ENCODE results near the gene HAUS3. TPM values are rescaled to one million over a fixed set of nuclear protein-coding genes. Genes with fewer than 3 reads are reported as not detected.
A peak's percentile ranks its signal among the peaks of the same experiment; 100 is the strongest.

Gene HAUS3, protein sequence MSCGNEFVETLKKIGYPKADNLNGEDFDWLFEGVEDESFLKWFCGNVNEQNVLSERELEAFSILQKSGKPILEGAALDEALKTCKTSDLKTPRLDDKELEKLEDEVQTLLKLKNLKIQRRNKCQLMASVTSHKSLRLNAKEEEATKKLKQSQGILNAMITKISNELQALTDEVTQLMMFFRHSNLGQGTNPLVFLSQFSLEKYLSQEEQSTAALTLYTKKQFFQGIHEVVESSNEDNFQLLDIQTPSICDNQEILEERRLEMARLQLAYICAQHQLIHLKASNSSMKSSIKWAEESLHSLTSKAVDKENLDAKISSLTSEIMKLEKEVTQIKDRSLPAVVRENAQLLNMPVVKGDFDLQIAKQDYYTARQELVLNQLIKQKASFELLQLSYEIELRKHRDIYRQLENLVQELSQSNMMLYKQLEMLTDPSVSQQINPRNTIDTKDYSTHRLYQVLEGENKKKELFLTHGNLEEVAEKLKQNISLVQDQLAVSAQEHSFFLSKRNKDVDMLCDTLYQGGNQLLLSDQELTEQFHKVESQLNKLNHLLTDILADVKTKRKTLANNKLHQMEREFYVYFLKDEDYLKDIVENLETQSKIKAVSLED
- 10 to 100 TPM; 28.5 to 28.7 TPM for total RNA-seq

DNA sequence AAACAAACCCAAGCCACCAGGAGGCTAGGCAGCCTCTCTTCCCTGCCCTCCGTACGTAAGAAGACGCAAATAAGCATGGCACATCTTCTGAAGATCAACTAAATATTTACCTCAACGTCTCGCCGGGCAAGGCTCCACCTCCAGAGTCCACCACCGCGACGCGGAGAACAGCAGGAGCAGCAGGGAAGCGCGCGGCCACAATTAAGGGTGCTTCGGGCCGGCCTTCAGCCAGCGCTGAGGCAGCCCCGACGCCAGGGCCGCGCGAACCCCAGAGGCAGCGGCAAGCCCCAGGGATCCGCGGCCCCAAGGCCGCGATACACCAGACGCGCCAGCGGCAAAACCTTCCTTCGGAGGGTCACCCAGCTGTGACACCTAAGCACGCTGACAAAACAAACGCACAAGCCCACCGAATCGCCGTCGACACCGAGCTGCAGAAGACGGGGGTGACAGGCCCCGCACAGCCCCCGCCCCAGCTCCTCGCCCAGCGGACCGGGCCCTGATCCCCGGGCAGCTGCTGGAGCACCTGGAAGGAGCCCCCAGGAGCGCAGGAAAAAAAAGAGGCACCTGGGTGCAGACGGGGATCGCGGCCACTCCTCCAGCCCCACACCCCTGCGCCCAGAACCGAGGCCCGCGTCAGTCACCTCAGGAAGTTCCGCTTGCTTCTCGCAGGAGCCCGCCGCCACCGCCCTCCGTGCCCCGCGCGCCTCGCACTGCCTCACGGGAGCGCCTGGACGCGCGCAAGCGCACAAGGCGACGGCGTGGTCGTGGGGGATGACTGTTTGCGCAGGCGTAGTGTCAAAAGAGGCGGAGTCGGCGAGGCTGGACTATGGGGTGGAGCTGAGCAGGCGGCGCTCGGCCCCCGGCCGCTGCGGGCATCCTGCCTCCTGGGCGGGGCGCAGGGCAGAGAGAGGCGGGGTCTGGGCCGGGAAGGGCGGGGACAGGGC is at the start of gene HAUS3, which contains the start of gene POLN:
Gene HAUS3, minus strand, starts transcription at position 712 of the 944 bp plus-strand sequence. CDS start 1,175 bp downstream, outside the sequence.
Gene POLN, minus strand, starts transcription at position 712 of the 944 bp plus-strand sequence. CDS start 12,890 bp downstream, outside the sequence.
- ATAC-seq (ENCODE audit: low read depth) (peak; percentile 93), DNase-seq (peak; percentile 99)
- Mint-ChIP-seq H3K9me3 (no peaks in the 10 kb centered on the region), H3K4me1 (peaks cover 50% of the 10 kb centered on the region), H3K36me3 (peaks cover 20% of the 10 kb centered on the region), H3K27ac (peak within 1 kb of the TSS; percentile 89), H3K27me3 (peaks cover 4% of the 10 kb centered on the region), H3K4me3 (peak within 1 kb of the TSS; percentile 92)
- POLR2A ChIA-PET, result interaction anchor here (0.6 to 2.3 kb wide), 18 partner anchors 9 to 637 kb away, joined by 3 to 15 read pairs (median 4); partner anchors contain the start of genes MXD4 and RNF4

DNA sequence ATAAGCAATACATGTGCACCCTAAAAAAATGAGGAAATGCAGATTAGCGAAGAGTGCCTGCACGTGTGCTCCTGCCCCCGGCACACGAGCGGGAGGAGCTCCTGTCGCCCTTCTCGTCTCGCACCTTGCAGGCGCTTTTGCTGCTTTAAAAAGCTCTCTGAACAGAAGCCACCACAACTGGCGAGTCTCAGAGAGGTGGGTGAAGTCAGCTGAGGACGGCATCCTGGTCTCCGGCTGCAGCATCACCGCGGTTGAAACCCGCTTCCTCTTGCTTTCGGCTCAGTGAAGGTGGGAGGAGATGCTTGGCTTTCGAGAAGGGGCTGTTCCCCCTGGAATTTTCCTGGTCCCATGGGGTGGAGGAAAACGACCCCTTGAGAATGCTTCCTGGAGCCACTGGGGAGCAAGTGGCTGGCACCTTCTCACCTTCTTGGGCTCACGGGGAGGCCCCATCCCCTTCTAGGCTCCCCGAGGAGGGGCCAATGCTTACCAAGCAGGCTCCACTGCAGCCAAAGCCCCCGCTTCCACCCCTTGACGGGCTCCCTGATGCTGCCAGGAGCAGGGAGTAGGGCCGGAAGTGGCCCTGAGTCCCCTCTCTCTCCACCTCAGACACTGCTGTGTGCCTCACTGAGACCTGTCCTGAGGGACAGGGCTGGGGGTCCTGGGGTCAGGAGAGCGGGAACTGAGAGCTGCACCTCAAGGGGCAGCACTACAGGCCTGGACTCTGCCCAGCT is 49.2 kb upstream of the HAUS3 start:
- ATAC-seq (ENCODE audit: low read depth) (peak; percentile 95), DNase-seq (peak; percentile 74)
- H3K9me3 Mint-ChIP-seq, result no peaks in the 10 kb centered on the region
- H3K27ac Mint-ChIP-seq, result peak overlapping the region; percentile 84
- no peaks in the 10 kb centered on the region for H3K27me3 Mint-ChIP-seq
- POLR2A ChIA-PET, result interaction anchor here (0.6 to 1.9 kb wide), 7 partner anchors 9 to 242 kb away, joined by 3 to 13 read pairs (median 6); partner anchors contain the start of genes HAUS3, MXD4 and POLN
- peaks cover 6% of the 10 kb centered on the region for H3K36me3 Mint-ChIP-seq
- peak overlapping the region; percentile 77 for H3K4me3 Mint-ChIP-seq
- peaks cover 25% of the 10 kb centered on the region for H3K4me1 Mint-ChIP-seq

- no peaks in the 10 kb centered on the region for H3K27me3 Mint-ChIP-seq
- POLR2A ChIA-PET, result interaction anchor here (1.3 to 1.9 kb wide), 6 partner anchors 9 to 122 kb away, joined by 3 to 13 read pairs (median 8); partner anchors contain the start of genes HAUS3, MXD4 and POLN
- ATAC-seq (ENCODE audit: low read depth) (no peak), DNase-seq (peak; percentile 37)
- no peaks in the 10 kb centered on the region for H3K9me3 Mint-ChIP-seq
- peaks cover 4% of the 10 kb centered on the region for H3K36me3 Mint-ChIP-seq
- H3K4me3 Mint-ChIP-seq, result peak overlapping the region; percentile 77
- H3K4me1 Mint-ChIP-seq, result peaks cover 24% of the 10 kb centered on the region
- peak overlapping the region; percentile 84 for H3K27ac Mint-ChIP-seq
These were observed 48.6 kb upstream of the HAUS3 start for GRCh38 chr4:2290488-2290887.

GRCh38 chr4:2289955-2290333 is 48.0 kb upstream of the HAUS3 start:
- H3K4me3 Mint-ChIP-seq, result no peak overlapping the region
- H3K27me3 Mint-ChIP-seq, result no peaks in the 10 kb centered on the region
- POLR2A ChIA-PET, result interaction anchor here (1.3 to 1.9 kb wide), 5 partner anchors 25 to 123 kb away, joined by 3 to 13 read pairs (median 6); partner anchors contain the start of genes HAUS3, MXD4 and POLN
- H3K27ac Mint-ChIP-seq, result peak overlapping the region; percentile 63
- no peak for ATAC-seq (ENCODE audit: low read depth)
- peak; percentile 26 for DNase-seq
- H3K36me3 Mint-ChIP-seq, result peaks cover 3% of the 10 kb centered on the region
- no peaks in the 10 kb centered on the region for H3K9me3 Mint-ChIP-seq
- peaks cover 22% of the 10 kb centered on the region for H3K4me1 Mint-ChIP-seq

DNA sequence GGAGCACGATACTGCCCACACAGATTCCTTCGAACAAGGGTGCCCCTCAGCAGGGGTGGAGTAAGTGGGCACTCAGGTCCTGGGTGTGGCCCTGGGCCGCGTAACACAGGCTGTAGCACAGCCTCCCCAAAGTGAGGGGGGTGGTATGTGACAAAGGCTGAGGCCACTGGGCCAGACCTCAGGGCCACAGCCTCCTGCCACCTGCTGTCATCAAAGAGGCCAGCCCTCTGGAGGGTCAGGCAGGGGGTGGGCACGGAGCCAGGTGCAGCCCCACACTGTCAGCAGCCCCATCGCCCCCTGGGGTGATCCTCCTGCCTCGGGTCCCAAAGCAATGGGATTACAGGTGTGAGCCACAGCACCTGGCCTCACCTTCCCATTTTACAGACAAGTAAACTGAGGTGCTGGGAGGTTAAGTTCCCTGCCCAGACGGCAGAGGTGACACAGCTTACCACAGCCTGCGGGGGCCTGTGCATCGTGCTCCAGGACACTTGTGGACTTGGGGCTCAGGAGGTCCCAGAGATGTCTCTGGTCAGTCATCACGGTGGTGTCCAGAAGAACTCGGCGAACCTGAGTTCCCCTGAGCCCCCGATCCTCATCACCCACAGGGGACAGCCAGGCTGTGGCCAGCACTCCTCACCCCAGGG is 47.5 kb upstream of the HAUS3 start:
- Mint-ChIP-seq H3K27me3 (no peaks in the 10 kb centered on the region), H3K27ac (no peak overlapping the region), H3K9me3 (no peaks in the 10 kb centered on the region), H3K4me3 (no peak overlapping the region), H3K4me1 (peaks cover 19% of the 10 kb centered on the region), H3K36me3 (peaks cover 3% of the 10 kb centered on the region)
- DNase-seq, result peak; percentile 29
- ATAC-seq (ENCODE audit: low read depth), result no peak
- POLR2A ChIA-PET, result interaction anchor here (1.3 to 1.9 kb wide), 2 partner anchors 27 to 32 kb away, joined by 3 to 12 read pairs; partner anchors contain the start of gene MXD4

- POLR2A ChIA-PET, result interaction anchor here (0.6 kb wide), 1 partner anchor 326 kb away, joined by 3 read pairs; no protein-coding TSS in a partner anchor
- no peak for ATAC-seq (ENCODE audit: low read depth)
- peaks cover 16% of the 10 kb centered on the region for H3K4me1 Mint-ChIP-seq
- peaks cover 3% of the 10 kb centered on the region for H3K9me3 Mint-ChIP-seq
- DNase-seq, result no peak
- no peak overlapping the region for H3K27ac Mint-ChIP-seq
- H3K36me3 Mint-ChIP-seq, result no peaks in the 10 kb centered on the region
- no peak overlapping the region for H3K4me3 Mint-ChIP-seq
- H3K27me3 Mint-ChIP-seq, result no peaks in the 10 kb centered on the region
These were observed 46.2 kb upstream of the HAUS3 start for GRCh38 chr4:2288051-2288541.

DNA sequence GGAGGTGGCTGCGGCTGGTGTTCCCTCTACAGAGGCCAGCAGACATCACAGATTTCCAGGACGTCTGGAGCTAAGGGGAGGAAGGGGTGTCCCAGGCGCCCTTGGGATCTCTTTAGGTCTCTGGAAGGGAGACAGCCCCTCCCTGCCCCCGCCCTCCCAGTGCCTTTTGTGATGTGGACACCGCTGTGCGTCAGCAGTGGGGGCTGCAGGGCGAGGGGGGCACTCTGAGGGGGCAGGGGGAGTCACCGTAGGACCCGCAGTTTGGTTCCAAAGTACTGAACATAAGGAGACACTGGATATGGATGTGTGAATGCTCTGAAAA is 45.6 kb upstream of the HAUS3 start:
- Mint-ChIP-seq H3K4me3 (no peak overlapping the region), H3K27me3 (no peaks in the 10 kb centered on the region), H3K36me3 (no peaks in the 10 kb centered on the region), H3K27ac (no peak overlapping the region), H3K4me1 (peaks cover 17% of the 10 kb centered on the region), H3K9me3 (peaks cover 3% of the 10 kb centered on the region)
- DNase-seq (no peak), ATAC-seq (ENCODE audit: low read depth) (no peak)
- POLR2A ChIA-PET, result interaction anchor here (0.6 kb wide), 1 partner anchor 326 kb away, joined by 3 read pairs; no protein-coding TSS in a partner anchor

- ATAC-seq (ENCODE audit: low read depth) (no peak), DNase-seq (no peak)
- peaks cover 22% of the 10 kb centered on the region for H3K4me1 Mint-ChIP-seq
- no peak overlapping the region for H3K4me3 Mint-ChIP-seq
- H3K36me3 Mint-ChIP-seq, result no peaks in the 10 kb centered on the region
- no peaks in the 10 kb centered on the region for H3K27me3 Mint-ChIP-seq
- POLR2A ChIA-PET, result interaction anchor here (0.8 kb wide), 1 partner anchor 25 kb away, joined by 3 read pairs; the partner anchor contains the start of gene MXD4
- H3K9me3 Mint-ChIP-seq, result peaks cover 3% of the 10 kb centered on the region
- H3K27ac Mint-ChIP-seq, result no peak overlapping the region
These were observed 45.1 kb upstream of the HAUS3 start for GRCh38 chr4:2286904-2287593.

DNA sequence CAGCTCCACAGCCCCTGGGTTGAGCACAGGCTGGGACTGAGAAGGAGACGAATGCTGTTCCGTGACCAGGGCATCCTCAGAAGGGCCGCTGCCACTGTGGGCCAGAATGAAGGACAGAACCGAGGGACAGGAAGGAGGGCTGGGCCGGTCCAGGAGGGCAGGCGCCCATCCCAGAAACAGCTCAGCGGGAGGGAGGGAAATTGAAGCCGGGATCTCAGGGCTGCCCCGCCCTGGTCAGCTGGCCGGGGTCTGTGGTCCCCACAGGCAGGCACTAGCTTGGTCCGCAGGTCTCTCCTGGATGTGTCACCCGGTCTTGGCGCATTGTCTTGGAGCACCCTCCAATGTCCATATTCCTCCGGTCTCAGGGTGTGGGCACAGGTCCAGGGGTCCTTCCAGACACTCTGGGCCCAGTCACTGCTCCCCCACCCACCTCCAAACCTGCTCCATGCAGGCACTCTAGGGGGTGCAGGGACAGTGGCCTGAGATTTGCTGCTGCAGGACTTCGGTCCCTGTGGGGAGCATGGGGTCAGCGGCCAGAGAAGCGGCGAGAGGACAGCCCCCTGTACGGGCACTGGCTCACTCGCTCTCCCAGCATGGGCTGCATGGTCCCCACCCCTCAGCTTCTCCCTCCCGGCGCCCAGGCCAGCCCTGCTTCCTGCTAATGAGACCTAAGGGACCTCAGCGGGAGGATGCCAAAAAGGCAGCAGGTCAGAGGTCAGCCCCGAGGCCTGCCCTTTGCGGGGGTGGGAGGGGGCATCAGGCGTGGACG is 43.9 kb upstream of the HAUS3 start:
- H3K27me3 Mint-ChIP-seq, result no peaks in the 10 kb centered on the region
- no peak overlapping the region for H3K4me3 Mint-ChIP-seq
- POLR2A ChIA-PET, result interaction anchor here (1.4 kb wide), 1 partner anchor 24 kb away, joined by 6 read pairs; the partner anchor contains the start of gene MXD4
- peaks cover 25% of the 10 kb centered on the region for H3K4me1 Mint-ChIP-seq
- DNase-seq, result no peak
- ATAC-seq (ENCODE audit: low read depth), result no peak
- H3K27ac Mint-ChIP-seq, result no peak overlapping the region
- no peaks in the 10 kb centered on the region for H3K36me3 Mint-ChIP-seq
- H3K9me3 Mint-ChIP-seq, result peaks cover 3% of the 10 kb centered on the region

DNA sequence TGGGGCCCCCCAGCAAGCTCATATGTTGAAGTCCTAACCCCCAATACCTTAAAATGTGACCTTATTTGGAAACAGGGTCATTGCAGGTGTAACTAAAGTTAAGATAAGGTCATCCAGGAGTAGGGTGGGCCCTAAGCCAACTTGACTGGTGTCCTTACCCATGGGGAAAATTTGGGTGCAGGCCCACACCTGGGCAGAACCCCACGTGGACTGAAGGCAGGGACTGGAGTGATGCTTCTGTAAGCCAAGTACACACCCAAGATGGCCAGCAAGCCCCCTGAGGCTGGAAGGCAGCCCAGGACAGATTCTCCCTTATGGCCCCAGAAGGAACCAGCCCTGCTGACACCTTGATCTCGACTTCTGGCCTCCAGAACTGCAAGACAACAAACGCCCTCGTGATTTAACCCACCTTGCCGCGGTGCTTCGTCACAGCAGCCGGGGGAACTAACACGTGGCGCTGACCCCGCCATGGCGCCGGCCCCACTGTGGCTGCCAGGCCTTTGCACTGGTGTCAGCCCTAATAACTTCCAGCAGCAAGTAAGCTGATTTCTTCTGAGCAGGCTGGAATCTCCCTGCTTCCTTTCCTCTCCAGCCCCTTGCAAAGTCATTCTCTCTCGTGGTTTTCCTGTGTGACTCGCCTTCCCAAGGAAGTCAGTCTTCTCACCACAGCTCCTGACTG is 43.2 kb upstream of the HAUS3 start:
- no peak for ATAC-seq (ENCODE audit: low read depth)

More for the DNA sequence above, 43.2 kb upstream of the HAUS3 start:
- H3K27ac Mint-ChIP-seq, result no peak overlapping the region
- no peaks in the 10 kb centered on the region for H3K36me3 Mint-ChIP-seq
- no peak overlapping the region for H3K4me3 Mint-ChIP-seq
- H3K4me1 Mint-ChIP-seq, result peaks cover 24% of the 10 kb centered on the region
- POLR2A ChIA-PET, result interaction anchor here (1.4 kb wide), 1 partner anchor 23 kb away, joined by 6 read pairs; the partner anchor contains the start of gene MXD4
- H3K9me3 Mint-ChIP-seq, result peaks cover 3% of the 10 kb centered on the region
- no peaks in the 10 kb centered on the region for H3K27me3 Mint-ChIP-seq
- peak; percentile 29 for DNase-seq
